Tibial nerve (tissue), 4 donors: ENCODE results near the gene TMEM26. TPM values are rescaled to one million over a fixed set of nuclear protein-coding genes. Genes with fewer than 3 reads are reported as not detected.

ENCODE experiments used
- DNase-seq, 2 donors: peaks; one replicate each; pipeline ENCODE4 v3.0.0-alpha.2; 2019; ENCODE audit warnings: low spot score in 2 of 2
- H3K27ac ChIP-seq, 4 donors: fragments of 200-600 bp; sonication (generic) in 3 of 4; one replicate each; pipeline ENCODE4 v1.5.1; 2017 to 2019; ENCODE audit warnings: mild to moderate bottlenecking in 1 of 4
- H3K27me3 ChIP-seq, 2 donors: fragments of 200-600 bp; sonication (generic) in 1 of 2; one replicate each; pipeline versions ENCODE4 v1.5.1 to v1.6.0; 2017 to 2019
- H3K36me3 ChIP-seq, 3 donors: fragments of 200-600 bp; sonication (generic); one replicate each; pipeline ENCODE4 v1.5.1; 2018 to 2019
- H3K4me1 ChIP-seq, 4 donors: fragments of 200-600 bp; sonication (generic) in 3 of 4; one replicate each; pipeline ENCODE4 v1.5.1; 2017 to 2019
- H3K4me3 ChIP-seq, 4 donors: fragments of 200-600 bp; sonication (generic) in 3 of 4; one replicate each; pipeline ENCODE4 v1.5.1; 2017 to 2019; ENCODE audit warnings: mild to moderate bottlenecking in 1 of 4, moderate library complexity in 1 of 4
- H3K9me3 ChIP-seq, 4 donors: fragments of 200-600 bp; sonication (generic) in 3 of 4; one replicate each; pipeline ENCODE4 v1.5.1; 2017 to 2019
- CTCF ChIP-seq, 5 experiments: fragments of 200-600 bp in 3 of 5; fragments of 450-650 bp in 2 of 5; sonication (generic) in 3 of 5; IDR thresholded peaks; one replicate each; pipeline ENCODE4 v1.5.1; 2016 to 2019; ENCODE audit warnings: antibody characterized with exemption in 5 of 5, mild to moderate bottlenecking in 3 of 5, moderate library complexity in 2 of 5
- EP300 ChIP-seq, 2 donors: sonication (generic); formaldehyde crosslinking; IDR thresholded peaks; one replicate each; pipeline ENCODE4 v1.6.1; 2017; ENCODE audit warnings: antibody characterized with exemption in 2 of 2, mild to moderate bottlenecking in 1 of 2
- POLR2A ChIP-seq, 2 donors: fragments of 450-650 bp; IDR thresholded peaks; one replicate each; pipeline ENCODE4 v1.6.1; 2017; ENCODE audit warnings: antibody characterized with exemption in 2 of 2, mild to moderate bottlenecking in 2 of 2, moderate library complexity in 2 of 2
- WGBS, 2 donors: methylation state at CpG; one replicate each; pipeline ENCODE4 v1.1.5; 2018; 5-methylcytosine and 5-hydroxymethylcytosine counted together
- total RNA-seq, 4 donors: library from RNA; depleted of rRNA; stranded (reverse); fragments of >200 nt; gene quantifications; one replicate each; pipeline ENCODE4 v1.1.0, GENCODE V29; 2016

TMEM26 gene
- total RNA-seq, 4 donors from 2014 or later: 0.22 TPM; not detected in 3

GRCh38 chr10:61359452-61359851 lies 93.7 kb downstream of the TMEM26 start:
- Histone ChIP-seq H3K36me3 (no peaks in the 10 kb centered on the region), H3K27me3 (no peaks in the 10 kb centered on the region), H3K9me3 (no peaks in the 10 kb centered on the region), H3K4me3 (no peak overlapping the region), H3K4me1 (no peaks in the 10 kb centered on the region), H3K27ac (no peak overlapping the region)
- DNase-seq: no peak
- TF ChIP-seq CTCF (IDR thresholded peaks at IDR 0.05): no peak
- no peak for TF ChIP-seq POLR2A (IDR thresholded peaks at IDR 0.05)
- no peak for TF ChIP-seq EP300 (IDR thresholded peaks at IDR 0.05)
- 93 to 94% methylated on average over 2 of the region's 2 CpGs for WGBS, 2 donors

- no peaks in the 10 kb centered on the region for H3K9me3 ChIP-seq
- DNase-seq: no peak
- TF ChIP-seq EP300 (IDR thresholded peaks at IDR 0.05): no peak
- TF ChIP-seq POLR2A (IDR thresholded peaks at IDR 0.05): no peak
- TF ChIP-seq CTCF (IDR thresholded peaks at IDR 0.05): no peak
- H3K27ac ChIP-seq: no peak overlapping the region
- H3K27me3 ChIP-seq: no peaks in the 10 kb centered on the region
- H3K4me1 ChIP-seq: no peaks in the 10 kb centered on the region
- H3K4me3 ChIP-seq: no peak overlapping the region
- 89 to 91% methylated on average over 3 of the region's 3 CpGs for WGBS, 2 donors
- H3K36me3 ChIP-seq: no peaks in the 10 kb centered on the region
Observed at GRCh38 chr10:61357687-61358086, 95.5 kb downstream of the TMEM26 start.

Other genes starting within 250 kb of the TMEM26 start
- not detected for gene CABCOCO1, start 209.5 kb upstream of the TMEM26 start, total RNA-seq